OCI-LY3 (cell line): ENCODE data around the gene FKTN.

ENCODE experiments used
- EZH2phosphoT487 ChIP-seq: fragments of 200-600 bp; shearing (Covaris generic); IDR thresholded peaks from 2 replicates; pipeline ENCODE4 v1.6.1; 2018; ENCODE audit warnings: antibody characterized with exemption, mixed run types, low read depth
- TF ChIP-seq, protein P1 (sequence below): fragments of 200-600, 300-600 bp; sonication (generic); IDR thresholded peaks from 2 replicates; pipeline ENCODE4 v1.5.1; 2014; ENCODE audit warnings: antibody characterized with exemption, low read length, low read depth

DNA sequence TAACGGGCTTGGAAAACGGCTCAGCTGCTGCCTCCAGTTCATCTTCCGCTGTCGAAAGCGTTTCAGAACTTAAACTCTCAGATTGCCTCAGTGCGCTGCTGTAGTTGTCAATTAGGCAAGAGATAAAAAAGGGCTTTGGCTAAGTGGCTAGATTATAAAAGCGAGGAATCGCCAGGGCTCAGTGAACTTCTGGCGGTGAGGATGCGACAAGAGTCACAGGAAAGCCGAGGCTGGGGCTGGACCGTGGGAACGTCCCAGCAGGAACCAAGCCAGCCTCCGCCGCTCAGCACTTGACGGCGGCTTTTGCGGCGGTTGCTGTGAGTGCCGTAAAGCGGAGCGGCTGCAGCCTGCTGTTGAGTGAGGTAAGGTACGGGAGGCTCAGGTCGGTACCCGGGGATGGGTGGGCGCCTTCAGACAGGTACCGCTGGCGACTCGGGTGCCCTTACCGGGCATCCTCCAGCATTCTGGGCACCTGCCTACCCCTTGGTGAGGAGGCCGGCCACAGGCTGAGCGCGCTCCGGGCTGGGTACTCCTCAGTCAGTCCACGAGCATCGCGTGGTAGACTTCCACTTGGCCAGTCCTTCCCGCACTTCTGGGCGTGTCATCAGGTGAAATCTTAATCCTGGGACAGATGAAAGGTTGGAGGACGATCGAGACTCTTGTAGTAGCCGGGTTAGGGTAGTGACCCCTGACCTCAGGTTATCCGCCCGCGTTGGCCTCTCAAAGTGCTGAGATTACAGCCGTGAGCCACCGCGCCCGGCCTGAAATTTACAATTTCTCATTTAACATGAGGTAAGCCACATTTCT lies at the start of gene FKTN:
- TF ChIP-seq, protein P1, sequence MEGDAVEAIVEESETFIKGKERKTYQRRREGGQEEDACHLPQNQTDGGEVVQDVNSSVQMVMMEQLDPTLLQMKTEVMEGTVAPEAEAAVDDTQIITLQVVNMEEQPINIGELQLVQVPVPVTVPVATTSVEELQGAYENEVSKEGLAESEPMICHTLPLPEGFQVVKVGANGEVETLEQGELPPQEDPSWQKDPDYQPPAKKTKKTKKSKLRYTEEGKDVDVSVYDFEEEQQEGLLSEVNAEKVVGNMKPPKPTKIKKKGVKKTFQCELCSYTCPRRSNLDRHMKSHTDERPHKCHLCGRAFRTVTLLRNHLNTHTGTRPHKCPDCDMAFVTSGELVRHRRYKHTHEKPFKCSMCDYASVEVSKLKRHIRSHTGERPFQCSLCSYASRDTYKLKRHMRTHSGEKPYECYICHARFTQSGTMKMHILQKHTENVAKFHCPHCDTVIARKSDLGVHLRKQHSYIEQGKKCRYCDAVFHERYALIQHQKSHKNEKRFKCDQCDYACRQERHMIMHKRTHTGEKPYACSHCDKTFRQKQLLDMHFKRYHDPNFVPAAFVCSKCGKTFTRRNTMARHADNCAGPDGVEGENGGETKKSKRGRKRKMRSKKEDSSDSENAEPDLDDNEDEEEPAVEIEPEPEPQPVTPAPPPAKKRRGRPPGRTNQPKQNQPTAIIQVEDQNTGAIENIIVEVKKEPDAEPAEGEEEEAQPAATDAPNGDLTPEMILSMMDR, result no peak
- no peak for TF ChIP-seq EZH2phosphoT487
